NCI-H460 (cell line): ENCODE data around the gene SPRED3. TPM values are rescaled to one million over a fixed set of nuclear protein-coding genes. Genes with fewer than 3 reads are reported as not detected.
"Not testable (repeated sequence)": the region's sequence is repeated elsewhere in the genome, so short reads cannot be mapped to it uniquely, and the experiment has no call there.

Source experiments
- DNase-seq: peaks from one replicate; pipeline ENCODE4 v3.0.0-alpha.2; 2016; ENCODE audit warnings: low read depth; ENCODE audit errors: extremely low read depth
- total RNA-seq: library from RNA; depleted of rRNA; stranded (reverse); fragments of >200 nt; shearing (Covaris generic); gene quantifications from 2 replicates; pipeline ENCODE4 v1.2.3, GENCODE V29; 2014

SPRED3 gene
- total RNA-seq, 1 experiment from 2014 or later = 0.97 TPM

- DNase-seq = no peak
Observed at GRCh38 chr19:38412961-38413360, 24.5 kb downstream of the SPRED3 start.

- no peak for DNase-seq
Observed at GRCh38 chr19:38413416-38413815, 24.9 kb downstream of the SPRED3 start.

DNA sequence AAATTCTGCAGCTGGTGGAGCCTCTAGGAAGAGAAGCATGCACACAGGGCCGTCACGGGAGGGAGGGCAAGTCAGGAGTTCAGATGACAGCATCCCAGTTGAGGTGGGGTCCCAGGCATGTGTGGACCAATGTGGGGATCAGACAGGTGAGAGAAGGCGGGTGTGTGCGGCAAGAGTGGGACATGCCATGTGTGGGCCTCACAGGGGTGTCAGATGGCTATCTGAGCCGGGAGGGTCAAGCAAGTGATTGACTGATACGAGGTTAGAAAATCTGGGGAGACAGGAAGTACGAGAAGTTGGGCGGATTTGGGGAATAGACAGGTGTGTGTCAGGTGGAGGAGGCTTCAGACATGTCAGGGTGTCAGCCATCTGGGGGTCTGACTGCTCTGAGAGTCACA, 28.6 kb downstream of the SPRED3 start:
- DNase-seq = no peak

- DNase-seq = peak; percentile 39
Observed at GRCh38 chr19:38417544-38418506, 29.3 kb downstream of the SPRED3 start.

DNA sequence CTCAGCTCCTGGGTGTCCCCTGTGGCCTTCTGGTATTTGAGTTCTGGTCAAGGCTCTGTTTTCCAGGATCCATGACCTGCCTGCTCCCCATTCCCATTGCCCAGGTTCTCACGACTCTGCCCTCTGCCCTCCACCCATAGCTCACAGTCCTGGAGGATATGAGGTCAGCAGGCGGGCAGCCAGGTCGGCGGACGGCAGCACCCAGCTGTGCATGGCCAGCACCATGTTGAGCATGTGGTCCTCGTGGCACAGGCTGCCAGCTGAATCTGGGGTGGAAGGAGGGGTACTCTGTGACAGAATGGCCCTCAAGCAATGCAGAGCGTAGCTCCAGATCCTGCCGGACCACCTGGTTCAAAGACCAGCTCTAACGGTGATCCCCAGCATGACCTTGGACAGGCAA, 32.4 kb downstream of the SPRED3 start:
- no peak for DNase-seq

- no peak for DNase-seq
Observed at GRCh38 chr19:38421856-38422255, 33.4 kb downstream of the SPRED3 start.

DNA sequence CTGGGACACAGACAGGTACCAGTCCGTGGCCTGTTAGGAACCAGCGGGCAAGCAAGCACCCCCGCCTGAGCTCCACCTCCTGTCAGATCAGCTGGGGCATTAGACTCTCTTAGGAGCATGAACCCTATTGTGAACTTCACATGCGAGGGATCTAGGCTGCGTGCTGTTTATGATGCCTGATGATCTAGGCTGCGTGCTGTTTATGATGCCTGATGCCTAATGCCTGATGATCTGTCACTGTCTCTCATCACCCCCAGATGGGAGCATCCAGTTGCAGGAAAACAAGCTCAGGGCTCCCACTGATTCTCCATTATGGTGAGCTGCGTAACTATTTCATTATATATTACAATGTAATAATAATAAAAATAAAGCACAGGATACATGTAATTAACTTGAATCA, 33.9 kb downstream of the SPRED3 start:
- no peak for DNase-seq

DNA sequence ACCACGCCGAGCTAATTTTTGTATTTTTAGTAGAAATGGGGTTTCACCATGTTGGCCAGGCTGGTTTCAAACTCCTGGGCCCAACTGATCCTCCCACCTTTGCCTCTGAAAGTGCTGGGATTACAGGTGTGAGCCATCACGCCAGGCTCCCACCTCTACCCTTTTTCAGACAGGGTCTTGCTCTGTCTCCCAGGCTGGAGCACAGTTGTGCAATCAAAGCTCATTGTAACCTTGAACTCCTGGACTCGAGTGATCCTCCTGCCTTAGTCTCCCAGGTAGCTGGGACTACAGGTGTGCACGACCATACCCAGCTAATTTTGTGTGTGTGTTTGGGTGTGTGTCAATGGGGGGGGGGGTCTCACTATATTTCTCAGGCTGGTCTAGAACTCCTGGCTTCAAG, 35.8 kb downstream of the SPRED3 start:
- no peak for DNase-seq

DNA sequence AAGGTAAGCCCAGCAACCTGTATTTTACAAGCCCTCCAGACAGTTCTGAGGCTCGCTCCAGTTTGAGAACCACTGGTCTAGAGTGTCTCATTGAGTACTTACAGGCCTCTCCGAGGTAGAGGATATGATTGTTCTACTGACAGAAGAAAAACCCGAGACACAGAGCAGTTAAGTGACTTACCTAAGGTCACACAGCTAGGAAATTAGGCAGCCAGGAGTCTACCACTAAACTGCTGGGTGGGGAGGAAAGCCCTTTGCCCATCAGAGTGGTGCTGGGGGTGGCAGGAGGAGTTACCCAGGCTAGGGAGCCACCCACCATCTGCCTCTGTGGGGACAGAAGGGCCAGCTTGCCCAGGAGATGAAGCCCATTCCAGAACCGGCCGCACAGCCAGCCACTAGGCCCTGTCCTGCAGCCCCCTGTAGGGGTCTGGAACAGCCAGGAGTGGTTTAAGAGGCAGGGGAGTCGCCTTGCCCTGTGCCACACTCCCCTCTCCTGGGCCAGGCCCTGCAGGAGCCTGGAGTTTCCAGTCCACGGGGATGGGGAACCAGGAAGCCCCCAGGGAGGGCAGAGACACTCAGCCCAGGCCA, 36.8 kb downstream of the SPRED3 start:
- no peak for DNase-seq

- no peak for DNase-seq
Observed at GRCh38 chr19:38425810-38426466, 37.4 kb downstream of the SPRED3 start, which contains the start of gene RASGRP4. Gene RASGRP4, minus strand, starts transcription at chr19:38426219. Its CDS starts 128 bp downstream, at chr19:38426091.

- not testable (repeated sequence) for DNase-seq
Observed at GRCh38 chr19:38427035-38427677, 38.7 kb downstream of the SPRED3 start.

GRCh38 chr19:38429055-38429810, 40.7 kb downstream of the SPRED3 start:
- DNase-seq = no peak

- no peak for DNase-seq
Observed at GRCh38 chr19:38429811-38430156, 41.3 kb downstream of the SPRED3 start.

DNA sequence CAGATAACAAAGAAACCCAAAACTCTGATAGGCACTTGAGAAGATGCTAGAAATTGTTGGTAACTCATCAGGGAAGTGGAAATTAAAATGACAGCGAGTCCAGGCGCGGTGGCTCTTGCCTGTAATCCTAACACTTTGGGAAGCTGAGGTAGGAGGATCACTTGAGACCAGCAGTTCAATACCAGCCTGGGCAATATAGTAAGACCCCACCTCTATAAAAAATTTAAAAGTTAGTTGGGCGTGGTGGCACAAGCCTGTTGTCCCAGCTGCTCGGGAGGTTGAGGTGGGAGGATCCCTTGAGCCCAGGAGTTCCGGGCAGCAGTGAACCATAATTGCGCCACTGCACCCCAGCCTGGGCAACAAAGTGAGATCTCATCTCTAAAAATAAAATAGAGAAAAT, 42.4 kb downstream of the SPRED3 start:
- DNase-seq = no peak

GRCh38 chr19:38433268-38433733, 44.8 kb downstream of the SPRED3 start, which contains the start of gene RYR1:
Gene RYR1, plus strand, starts transcription at chr19:38433691. Its CDS starts 139 bp downstream, at chr19:38433830.
- DNase-seq = no peak

DNA sequence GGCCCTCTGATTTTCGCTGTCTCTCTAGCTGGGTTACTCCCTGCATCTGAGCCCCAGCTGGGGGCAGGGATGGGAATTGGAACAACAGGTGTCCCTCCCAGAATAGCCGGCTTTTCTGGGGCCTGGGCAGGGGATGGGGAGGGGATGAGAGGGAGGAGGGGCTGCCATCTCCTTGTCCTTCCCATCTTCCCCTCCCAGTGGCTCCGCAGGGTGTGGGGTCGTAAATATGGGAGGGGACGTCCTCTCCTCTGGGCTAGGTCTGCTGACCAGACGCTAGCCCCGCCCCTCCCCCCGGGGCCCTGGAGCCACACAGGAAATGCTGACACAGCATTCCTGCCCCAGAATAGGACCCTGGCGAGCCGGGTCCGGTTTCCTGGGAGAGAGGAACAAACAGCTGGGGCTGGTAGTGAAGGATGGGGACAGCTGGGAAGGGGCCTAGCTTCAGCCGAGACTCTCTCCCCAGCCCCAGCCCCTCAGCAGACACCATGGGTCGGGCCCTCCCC, 46.1 kb downstream of the SPRED3 start:
- DNase-seq = no peak

GRCh38 chr19:38437295-38437694, 48.8 kb downstream of the SPRED3 start:
- no peak for DNase-seq

- DNase-seq = no peak
Observed at GRCh38 chr19:38437917-38438316, 49.4 kb downstream of the SPRED3 start.

GRCh38 chr19:38440592-38440991, 52.1 kb downstream of the SPRED3 start:
- no peak for DNase-seq
